HUES6 (cell line): ENCODE measurements around the gene STRAP.
"Not testable (repeated sequence)": the region's sequence is repeated elsewhere in the genome, so short reads cannot be mapped to it uniquely, and the experiment has no call there.

ENCODE experiments used
- H3K27ac ChIP-seq: 2 replicates; pipeline ENCODE4 v1.7.0; 2013; ENCODE audit warnings: low read depth, mild to moderate bottlenecking, low read length, inconsistent platforms
- H3K27me3 ChIP-seq: 2 replicates; pipeline ENCODE4 v1.6.1; 2013; ENCODE audit warnings: low read length; ENCODE audit not compliant: control insufficient read depth, insufficient read depth
- H3K36me3 ChIP-seq: 2 replicates; pipeline ENCODE4 v1.6.1; 2013; ENCODE audit warnings: low read length; ENCODE audit not compliant: control insufficient read depth, insufficient read depth
- H3K4me1 ChIP-seq: 2 replicates; pipeline ENCODE4 v1.6.1; 2013; ENCODE audit warnings: low read length; ENCODE audit not compliant: control insufficient read depth, insufficient read depth
- H3K4me3 ChIP-seq: 2 replicates; pipeline ENCODE4 v1.5.1; 2013; ENCODE audit warnings: low read depth, low read length
- H3K9ac ChIP-seq: one replicate; pipeline ENCODE4 v1.6.1; 2013; ENCODE audit warnings: mild to moderate bottlenecking, low read length
- H3K9me3 ChIP-seq: 2 replicates; pipeline ENCODE4 v1.6.1; 2013; ENCODE audit warnings: low read depth, low read length; ENCODE audit not compliant: control insufficient read depth, insufficient read depth

The STRAP gene

GRCh38 chr12:15928346-15928745, 46.2 kb downstream of the STRAP start:
- Histone ChIP-seq H3K9me3 (no peaks in the 10 kb centered on the region), H3K4me1 (peaks cover 23% of the 10 kb centered on the region), H3K4me3 (no peak overlapping the region), H3K36me3 (no peaks in the 10 kb centered on the region), H3K9ac (no peak overlapping the region), H3K27ac (no peak overlapping the region), H3K27me3 (no peaks in the 10 kb centered on the region)

DNA sequence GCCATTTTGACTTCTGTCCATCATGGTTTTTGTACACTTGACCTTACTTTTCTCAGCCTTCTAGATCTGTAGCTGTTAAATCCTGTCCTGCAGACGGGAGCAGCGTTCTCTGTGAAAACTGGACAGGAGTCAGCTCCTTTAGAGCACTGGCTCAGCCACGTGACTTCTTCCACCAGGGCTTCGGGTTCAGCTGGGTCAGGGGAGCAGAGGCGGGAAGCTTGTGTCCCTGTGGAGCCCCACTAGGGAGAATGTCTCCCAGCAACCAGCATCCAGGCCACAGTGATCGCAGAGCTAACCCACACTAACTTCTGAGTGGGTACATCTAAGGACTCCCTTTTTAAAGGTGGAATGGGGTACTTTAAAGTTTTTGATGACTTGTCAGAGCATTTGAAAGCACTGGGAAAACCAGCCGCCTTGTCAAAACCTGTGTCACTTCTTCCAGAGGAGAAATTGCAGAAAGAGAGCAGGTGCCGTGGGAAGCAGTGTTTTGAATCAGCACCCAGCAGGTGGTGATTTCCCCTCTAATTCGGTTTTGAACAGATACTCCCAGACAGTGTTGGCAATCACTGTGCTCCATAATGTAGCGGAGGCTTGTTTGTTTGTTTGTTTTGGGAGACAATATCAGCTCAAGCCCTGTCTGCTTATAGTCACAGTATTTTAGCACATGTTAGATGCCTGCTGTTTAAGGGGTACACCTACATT, 46.8 kb downstream of the STRAP start:
- H3K36me3 ChIP-seq: no peaks in the 10 kb centered on the region
- no peak overlapping the region for H3K27ac ChIP-seq
- no peaks in the 10 kb centered on the region for H3K9me3 ChIP-seq
- H3K4me3 ChIP-seq: no peak overlapping the region
- H3K27me3 ChIP-seq: no peaks in the 10 kb centered on the region
- peaks cover 23% of the 10 kb centered on the region for H3K4me1 ChIP-seq
- H3K9ac ChIP-seq: no peak overlapping the region

- H3K36me3 ChIP-seq: no peaks in the 10 kb centered on the region
- no peaks in the 10 kb centered on the region for H3K9me3 ChIP-seq
- H3K9ac ChIP-seq: no peak overlapping the region
- H3K27me3 ChIP-seq: no peaks in the 10 kb centered on the region
- H3K4me1 ChIP-seq: peaks cover 20% of the 10 kb centered on the region
- no peak overlapping the region for H3K4me3 ChIP-seq
- no peak overlapping the region for H3K27ac ChIP-seq
These were observed 49.4 kb downstream of the STRAP start for GRCh38 chr12:15931590-15932053.

DNA sequence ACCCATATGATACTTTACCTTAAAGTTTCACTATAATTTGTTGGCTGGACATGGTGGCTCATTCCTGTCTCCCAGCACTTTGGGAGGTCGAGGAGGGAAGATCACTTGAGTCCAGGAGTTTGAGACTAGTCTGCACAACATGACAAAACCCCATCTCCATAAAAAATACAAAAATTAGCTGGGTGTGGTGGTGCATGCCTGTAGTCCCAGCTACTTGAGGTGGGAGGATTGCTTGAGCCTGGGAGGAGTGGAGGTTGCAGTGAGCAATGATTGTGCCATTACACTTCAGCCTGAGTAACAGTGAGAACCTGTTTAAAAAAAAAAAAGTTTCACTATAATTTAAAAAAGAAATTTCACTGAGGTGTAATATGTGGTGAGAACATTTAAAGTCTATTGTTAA, 50.1 kb downstream of the STRAP start:
- H3K4me3 ChIP-seq: no peak overlapping the region
- peaks cover 20% of the 10 kb centered on the region for H3K4me1 ChIP-seq
- no peaks in the 10 kb centered on the region for H3K27me3 ChIP-seq
- H3K9me3 ChIP-seq: no peaks in the 10 kb centered on the region
- H3K27ac ChIP-seq: no peak overlapping the region
- H3K36me3 ChIP-seq: no peaks in the 10 kb centered on the region
- H3K9ac ChIP-seq: no peak overlapping the region

DNA sequence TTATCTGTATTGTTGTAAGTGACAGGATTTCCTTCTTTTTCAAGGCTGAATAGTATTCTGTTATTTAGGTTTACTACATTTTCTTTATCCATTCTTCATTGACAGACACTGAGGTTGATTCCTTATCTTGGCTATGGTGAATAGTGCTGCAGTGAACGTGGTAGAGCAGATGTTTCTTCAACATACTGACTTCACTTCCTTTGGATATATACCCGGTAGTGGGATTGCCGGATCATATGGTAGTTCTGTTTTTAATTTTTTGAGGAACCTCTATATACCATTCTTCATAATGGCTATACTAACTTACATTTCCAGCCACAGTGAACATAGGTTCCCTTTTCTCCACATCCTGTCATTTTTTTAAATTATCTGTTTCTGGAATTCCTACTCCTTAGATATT, 50.8 kb downstream of the STRAP start:
- Histone ChIP-seq H3K4me1 (peaks cover 20% of the 10 kb centered on the region), H3K9ac (no peak overlapping the region), H3K27me3 (no peaks in the 10 kb centered on the region), H3K4me3 (no peak overlapping the region), H3K36me3 (no peaks in the 10 kb centered on the region), H3K9me3 (no peaks in the 10 kb centered on the region), H3K27ac (no peak overlapping the region)

DNA sequence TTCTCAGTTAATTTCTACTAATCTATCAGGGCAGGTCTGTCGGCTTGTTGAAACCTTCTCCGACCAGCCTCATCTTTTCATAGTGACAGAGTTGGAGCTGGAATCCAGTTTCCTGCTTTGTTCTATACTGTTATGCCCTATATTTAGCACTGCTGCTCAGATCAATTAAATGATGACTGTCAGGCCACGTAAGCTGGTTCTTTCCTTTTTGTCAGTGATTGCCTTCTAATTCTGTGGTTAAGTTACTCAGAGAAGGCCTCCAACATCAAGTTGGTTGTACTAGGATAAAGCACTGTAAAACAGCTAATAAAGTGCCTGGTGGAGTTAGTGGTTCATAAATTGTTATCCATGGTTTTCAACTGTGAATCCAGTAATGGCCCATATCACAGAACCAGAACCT, 51.6 kb downstream of the STRAP start:
- no peak overlapping the region for H3K4me3 ChIP-seq
- 0 out of 2 replicates have a peak, but pooled peaks cover under 1% of the 10 kb centered on the region for H3K9me3 ChIP-seq
- no peak overlapping the region for H3K27ac ChIP-seq
- no peaks in the 10 kb centered on the region for H3K36me3 ChIP-seq
- H3K9ac ChIP-seq: no peak overlapping the region
- no peaks in the 10 kb centered on the region for H3K27me3 ChIP-seq
- peaks cover 14% of the 10 kb centered on the region for H3K4me1 ChIP-seq

GRCh38 chr12:15936751-15937150, 54.6 kb downstream of the STRAP start:
- Histone ChIP-seq H3K36me3 (no peaks in the 10 kb centered on the region), H3K4me1 (0 out of 2 replicates have a peak, but pooled peaks cover under 1% of the 10 kb centered on the region), H3K27ac (no peak overlapping the region), H3K4me3 (no peak overlapping the region), H3K9ac (no peak overlapping the region), H3K9me3 (peaks cover 8% of the 10 kb centered on the region; the same call in 1 of the 2 replicates), H3K27me3 (no peaks in the 10 kb centered on the region)

DNA sequence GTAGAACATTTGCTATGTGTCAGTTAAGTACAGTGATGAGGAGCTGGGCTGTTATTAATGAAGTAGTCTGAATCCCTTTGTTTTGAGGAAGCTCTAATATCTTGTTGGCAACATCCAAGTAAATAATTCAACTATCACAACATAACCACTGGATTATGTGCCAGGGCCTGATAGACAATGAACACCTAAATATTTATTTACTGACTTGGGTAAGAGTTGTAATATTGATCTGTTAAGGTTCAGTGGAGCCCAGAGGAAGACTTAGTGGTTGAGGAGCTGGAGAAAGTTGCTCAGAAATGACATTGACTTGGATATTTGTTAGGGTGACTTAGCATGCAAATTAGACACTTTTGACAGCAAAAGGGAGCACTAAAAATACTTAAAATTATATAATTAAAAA, 55.7 kb downstream of the STRAP start:
- no peak overlapping the region for H3K27ac ChIP-seq
- no peak overlapping the region for H3K4me3 ChIP-seq
- no peak overlapping the region for H3K9ac ChIP-seq
- peaks cover 11% of the 10 kb centered on the region; the same call in 1 of the 2 replicates for H3K9me3 ChIP-seq
- peaks cover 2% of the 10 kb centered on the region; the same call in 1 of the 2 replicates for H3K4me1 ChIP-seq
- H3K27me3 ChIP-seq: no peaks in the 10 kb centered on the region
- no peaks in the 10 kb centered on the region for H3K36me3 ChIP-seq

- Histone ChIP-seq H3K4me3 (no peak overlapping the region), H3K9ac (no peak overlapping the region), H3K4me1 (peaks cover 6% of the 10 kb centered on the region; the same call in 1 of the 2 replicates), H3K9me3 (peaks cover 12% of the 10 kb centered on the region; the same call in 1 of the 2 replicates), H3K27ac (no peak overlapping the region), H3K27me3 (no peaks in the 10 kb centered on the region), H3K36me3 (no peaks in the 10 kb centered on the region)
These were observed 56.9 kb downstream of the STRAP start for GRCh38 chr12:15939111-15939510.

GRCh38 chr12:15942475-15942874, 60.3 kb downstream of the STRAP start:
- no peak overlapping the region for H3K27ac ChIP-seq
- H3K36me3 ChIP-seq: no peaks in the 10 kb centered on the region
- no peak overlapping the region for H3K4me3 ChIP-seq
- peaks cover 12% of the 10 kb centered on the region; the same call in 1 of the 2 replicates for H3K9me3 ChIP-seq
- H3K27me3 ChIP-seq: no peaks in the 10 kb centered on the region
- peaks cover 6% of the 10 kb centered on the region; the same call in 1 of the 2 replicates for H3K4me1 ChIP-seq
- no peak overlapping the region for H3K9ac ChIP-seq

DNA sequence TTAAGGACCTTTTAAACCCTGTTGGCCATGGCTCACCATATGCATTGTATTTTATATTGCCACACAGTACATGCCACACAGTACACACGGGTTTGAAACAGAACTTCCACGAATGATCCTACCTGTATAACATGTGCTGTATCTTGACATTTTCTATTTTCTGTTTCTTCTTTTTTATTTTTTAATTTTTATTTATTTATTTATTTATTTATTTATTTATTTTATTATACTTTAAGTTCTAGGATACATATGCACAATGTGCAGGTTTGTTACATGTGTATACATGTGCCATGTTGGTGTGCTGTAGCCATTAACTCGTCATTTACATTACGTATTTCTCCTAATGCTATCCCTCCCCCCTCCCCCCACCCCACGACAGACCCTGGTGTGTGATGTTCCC, 61.3 kb downstream of the STRAP start:
- not testable (repeated sequence) for H3K9ac ChIP-seq

More for the DNA sequence above, 61.3 kb downstream of the STRAP start:
- H3K4me3 ChIP-seq, H3K27ac ChIP-seq, H3K36me3 ChIP-seq, H3K4me1 ChIP-seq, H3K27me3 ChIP-seq: not testable (repeated sequence)
- peaks cover 15% of the 10 kb centered on the region; the same call in 1 of the 2 replicates for H3K9me3 ChIP-seq
